Adrenal gland (tissue), 12 donors: ENCODE measurements around the gene KCNH1. TPM values are rescaled to one million over a fixed set of nuclear protein-coding genes. Genes with fewer than 3 reads are reported as not detected.
"Not testable (repeated sequence)": the region's sequence is repeated elsewhere in the genome, so short reads cannot be mapped to it uniquely, and the experiment has no call there.

ENCODE experiments used
- DNase-seq, 7 donors: peaks; one replicate each; pipeline ENCODE4 v3.0.0-alpha.2; 2019 to 2020
- H3K27ac ChIP-seq, 5 donors: fragments of 200-600 bp; sonication (generic) in 4 of 5; 1 replicate in 3 of 5; 2 replicates in 2 of 5; pipeline versions ENCODE4 v1.5.1 to v1.8.0; 2016 to 2020; ENCODE audit warnings: mild to moderate bottlenecking in 1 of 5
- H3K27me3 ChIP-seq: fragments of 200-600 bp; 2 replicates; pipeline ENCODE4 v1.8.0; 2021
- H3K36me3 ChIP-seq, 2 donors: fragments of 200-600 bp; replicated peaks in 1 of 2; 1 replicate in 1 of 2; 2 replicates in 1 of 2; pipeline versions ENCODE4 v1.5.1 to v1.8.0; 2018 to 2022
- H3K4me1 ChIP-seq, 2 donors: fragments of 200-600 bp; replicated peaks in 1 of 2; 1 replicate in 1 of 2; 2 replicates in 1 of 2; pipeline versions ENCODE4 v1.5.1 to v1.8.0; 2018 to 2021
- H3K4me3 ChIP-seq, 4 donors: fragments of 200-600 bp; sonication (generic) in 3 of 4; one replicate each; pipeline ENCODE4 v1.5.1; 2016 to 2018
- H3K9me3 ChIP-seq, 3 donors: fragments of 200-600 bp; sonication (generic) in 1 of 3; replicated peaks in 1 of 3; 1 replicate in 2 of 3; 2 replicates in 1 of 3; pipeline versions ENCODE4 v1.5.1 to v1.8.0; 2016 to 2021
- CTCF ChIP-seq, 6 experiments: fragments of 450-650 bp in 4 of 6; fragments of 200-600 bp in 2 of 6; sonication (generic) in 1 of 6; IDR thresholded peaks; 1 replicate in 5 of 6; 2 replicates in 1 of 6; pipeline versions ENCODE4 v1.5.1 to v1.8.0; 2016 to 2021; ENCODE audit warnings: antibody characterized with exemption in 6 of 6, mild to moderate bottlenecking in 2 of 6, moderate library complexity in 1 of 6
- POLR2A ChIP-seq, 2 donors: fragments of 450-650 bp; IDR thresholded peaks; one replicate each; pipeline ENCODE4 v1.6.1; 2017; ENCODE audit warnings: antibody characterized with exemption in 2 of 2, mild to moderate bottlenecking in 2 of 2, moderate library complexity in 1 of 2
- WGBS, 4 donors: extraction: QIAGEN DNeasy Blood & Tissue Kit in 2 of 4; methylation state at CpG; one replicate each; pipeline versions ENCODE4 v1.1.5 to v1.1.7; 2013 to 2017; 5-methylcytosine and 5-hydroxymethylcytosine counted together
- intact Hi-C, 2 donors: fragments of 100-400 bp; cut with DNase I; formaldehyde crosslinking; loops; one replicate each; pipeline versions ENCODE4 v1.14.1 to v1.15.0; 2022 to 2023
- polyA plus RNA-seq, 3 donors: library from polyadenylated mRNA; stranded (reverse); fragments of 200-250 nt in 2 of 3; fragments of 350-450 nt in 1 of 3; fragmentation: Illumina TruSeq in 1 of 3; extraction: RNeasy Lipid Tissue Mini Kit (QIAGEN cat#74804) in 1 of 3; gene quantifications; one replicate each; pipeline ENCODE4 v1.2.3, GENCODE V29; 2013 to 2014
- total RNA-seq, 9 donors: library from RNA; depleted of rRNA in 4 of 9; stranded (reverse); fragments of >200 nt in 4 of 9; fragments of 120-200 nt in 1 of 9; fragmentation: NEBNext Ultra II Directional in 1 of 9; extraction: Animal tissue kit (Norgen Biotek cat#: 25700) in 1 of 9; gene quantifications; one replicate each; pipeline versions ENCODE4 v1.1.0 to v1.2.4, GENCODE V29; 2013 to 2023
- donor health status: healthy with polysubstance abuse.
- donor health status: Bipolar disorder and iron deficiency.
- donor health status: DM: yes; HTN: yes; CAD: no.
- donor health status: DM: no; HTN: no; CAD: no.
- donor health status: DM: no; HTN: no; CAD: no.
- donor health status: DM: yes; HTN: yes; CAD: no.

KCNH1 gene
- total and polyA plus RNA-seq, 12 donors = 0.15 to 2.2 (median 0.73) TPM; not detected in 4

- Histone ChIP-seq H3K9me3 (no peaks in the 10 kb centered on the region), H3K4me3 (no peak overlapping the region), H3K4me1 (no peaks in the 10 kb centered on the region), H3K27me3 (no peaks in the 10 kb centered on the region), H3K27ac (no peak overlapping the region), H3K36me3 (no peaks in the 10 kb centered on the region)
- WGBS, 4 donors = 48 to 67% (median 63%) methylated on average over 2 of the region's 2 CpGs
- no peak for DNase-seq
- intact Hi-C loops = no loop called here
- TF ChIP-seq CTCF (IDR thresholded peaks at IDR 0.05) = no peak
- TF ChIP-seq POLR2A (IDR thresholded peaks at IDR 0.05) = no peak
These were observed 42.1 kb downstream of the KCNH1 start for GRCh38 chr1:211091867-211092266.

DNA sequence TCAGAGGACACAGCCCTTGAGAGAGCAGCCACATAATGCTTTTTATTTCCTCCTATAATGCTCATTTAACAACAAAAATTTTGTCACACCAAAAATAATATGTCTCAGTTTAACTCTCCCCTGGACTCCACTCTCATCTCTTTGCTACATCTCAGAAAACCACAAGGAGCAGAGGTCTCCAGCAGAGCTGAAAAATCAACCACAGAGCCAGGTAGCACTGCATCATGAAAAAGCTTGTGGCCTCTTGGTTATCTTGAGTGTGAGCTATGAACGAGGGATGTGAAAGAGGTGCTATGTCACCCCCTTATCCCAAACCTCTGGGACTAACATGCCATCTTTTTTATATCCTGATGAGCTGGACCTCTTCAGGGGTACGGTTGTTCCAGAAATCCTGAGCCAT lies 44.4 kb downstream of the KCNH1 start:
- TF ChIP-seq POLR2A (IDR thresholded peaks at IDR 0.05) (no peak), CTCF (IDR thresholded peaks at IDR 0.05) (no peak)
- no peak overlapping the region for H3K4me3 ChIP-seq
- no peak for DNase-seq
- H3K4me1 ChIP-seq = no peaks in the 10 kb centered on the region
- intact Hi-C loops = no loop called here
- H3K27me3 ChIP-seq = no peaks in the 10 kb centered on the region
- no peaks in the 10 kb centered on the region for H3K36me3 ChIP-seq
- WGBS, 4 donors = 45 to 70% (median 56%) methylated on average over 2 of the region's 2 CpGs
- no peak overlapping the region for H3K27ac ChIP-seq
- H3K9me3 ChIP-seq = no peaks in the 10 kb centered on the region

GRCh38 chr1:211088156-211088555 lies 45.8 kb downstream of the KCNH1 start:
- DNase-seq = no peak
- no peak overlapping the region for H3K4me3 ChIP-seq
- TF ChIP-seq POLR2A (IDR thresholded peaks at IDR 0.05) (no peak), CTCF (IDR thresholded peaks at IDR 0.05) (no peak)
- H3K27ac ChIP-seq = no peak overlapping the region
- intact Hi-C loops = no loop called here
- no peaks in the 10 kb centered on the region for H3K27me3 ChIP-seq
- no peaks in the 10 kb centered on the region for H3K36me3 ChIP-seq
- no peaks in the 10 kb centered on the region for H3K9me3 ChIP-seq
- 75 to 97% (median 79%) methylated on average over 1 of the region's 1 CpG for WGBS, 4 donors
- H3K4me1 ChIP-seq = no peaks in the 10 kb centered on the region

DNA sequence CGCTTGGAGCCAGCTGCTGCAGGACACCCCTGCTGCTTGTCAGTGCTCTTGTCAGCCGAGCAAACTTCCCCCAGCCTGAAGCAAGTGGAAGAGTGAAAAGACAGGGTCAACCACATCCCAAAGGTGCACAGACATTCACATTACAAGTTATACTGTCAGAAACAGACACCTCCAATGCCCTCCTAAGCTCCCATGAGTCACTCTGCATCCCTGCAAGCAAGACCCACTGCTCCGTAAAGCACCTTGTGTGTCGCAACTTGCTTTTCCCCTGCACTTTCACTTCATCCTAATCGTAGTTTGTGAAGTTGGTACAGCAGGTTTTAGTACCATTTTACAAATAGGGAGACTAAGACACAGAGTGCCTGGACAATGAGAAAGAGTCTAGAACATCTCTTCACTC lies 51.1 kb downstream of the KCNH1 start:
- Histone ChIP-seq H3K36me3 (no peaks in the 10 kb centered on the region), H3K9me3 (no peaks in the 10 kb centered on the region), H3K27me3 (no peaks in the 10 kb centered on the region), H3K27ac (no peak overlapping the region), H3K4me1 (no peaks in the 10 kb centered on the region), H3K4me3 (no peak overlapping the region)
- no peak for DNase-seq
- intact Hi-C loops = no loop called here
- TF ChIP-seq CTCF (IDR thresholded peaks at IDR 0.05) (no peak), POLR2A (IDR thresholded peaks at IDR 0.05) (no peak)
- WGBS, 4 donors = 46 to 61% (median 59%) methylated on average over 3 to 5 of the region's 5 CpGs

DNA sequence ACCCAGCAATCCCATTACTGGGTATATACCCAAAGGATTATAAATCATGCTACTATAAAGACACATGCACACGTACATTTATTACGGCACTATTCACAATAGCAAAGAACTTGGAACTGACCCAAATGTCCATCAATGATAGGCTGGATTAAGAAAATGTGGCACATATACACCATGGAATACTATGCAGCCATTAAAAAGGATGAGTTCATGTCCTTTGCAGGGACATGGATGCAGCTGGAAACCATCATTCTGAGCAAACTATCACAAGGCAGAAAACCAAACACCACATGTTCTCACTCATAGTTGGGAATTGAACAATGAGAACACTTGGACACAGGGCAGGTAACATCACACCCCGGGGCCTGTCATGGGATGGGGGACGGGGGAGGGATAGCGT lies 52.5 kb downstream of the KCNH1 start:
- H3K9me3 ChIP-seq, H3K27me3 ChIP-seq, intact Hi-C loops, H3K27ac ChIP-seq, H3K36me3 ChIP-seq, H3K4me1 ChIP-seq, H3K4me3 ChIP-seq, DNase-seq: not testable (repeated sequence)
- 72 to 92% (median 83%) methylated on average over 5 of the region's 5 CpGs for WGBS, 4 donors
